HG03342 (cell line): Measurements from ENCODE around the gene ANKRD27.
"Not testable (repeated sequence)": the region's sequence is repeated elsewhere in the genome, so short reads cannot be mapped to it uniquely, and the experiment has no call there.

Experiments
- ATAC-seq: cut with Tn5 transposase; IDR thresholded peaks from one replicate; pipeline ENCODE4 v1.9.1; 2021; ENCODE audit warnings: mild to moderate bottlenecking, moderate library complexity; ENCODE audit not compliant: unreplicated experiment

ANKRD27 gene

DNA sequence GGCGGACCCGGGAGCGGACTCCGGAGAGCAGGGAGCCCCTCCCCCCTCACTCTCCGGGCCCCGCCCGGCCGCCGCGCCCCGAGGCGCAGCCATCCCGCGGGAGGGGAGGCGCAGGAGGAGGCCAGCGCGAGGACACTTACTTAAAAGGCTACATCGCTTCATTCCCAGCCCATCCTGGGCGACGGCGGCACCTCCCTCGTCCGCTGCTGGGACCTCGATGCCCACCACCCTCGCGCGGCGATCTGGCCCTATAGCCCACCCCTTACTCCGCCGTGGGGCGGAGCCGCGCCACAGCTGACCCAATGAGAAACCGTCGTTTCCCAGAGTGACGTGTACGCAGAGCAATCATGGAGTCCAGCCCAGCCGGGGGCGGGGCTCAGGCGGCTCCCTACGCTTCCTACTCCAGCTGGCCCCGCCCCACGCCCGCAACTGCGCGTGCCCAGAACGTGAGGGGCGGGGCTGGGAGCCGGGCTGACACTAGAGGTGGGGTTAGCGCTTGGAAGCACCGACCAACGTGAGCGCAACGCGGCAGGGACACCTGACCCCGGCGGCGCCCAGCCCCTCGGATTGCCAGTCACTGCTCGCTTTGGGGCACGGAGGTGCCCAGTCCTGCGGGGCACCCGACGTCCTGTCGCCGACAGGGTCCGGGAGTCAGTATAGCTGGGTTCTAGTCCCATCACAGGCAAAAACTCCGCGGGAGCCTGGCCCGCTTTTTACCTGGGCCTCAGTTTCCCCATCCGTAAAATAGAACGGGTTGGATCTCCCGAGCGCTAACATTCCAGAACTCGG is at the start of gene ANKRD27:
ANKRD27 (minus strand) TSS at position 250 of the 789 bp plus-strand sequence. CDS start 16,165 bp downstream, outside the sequence.
- ATAC-seq = peak; percentile 96

DNA sequence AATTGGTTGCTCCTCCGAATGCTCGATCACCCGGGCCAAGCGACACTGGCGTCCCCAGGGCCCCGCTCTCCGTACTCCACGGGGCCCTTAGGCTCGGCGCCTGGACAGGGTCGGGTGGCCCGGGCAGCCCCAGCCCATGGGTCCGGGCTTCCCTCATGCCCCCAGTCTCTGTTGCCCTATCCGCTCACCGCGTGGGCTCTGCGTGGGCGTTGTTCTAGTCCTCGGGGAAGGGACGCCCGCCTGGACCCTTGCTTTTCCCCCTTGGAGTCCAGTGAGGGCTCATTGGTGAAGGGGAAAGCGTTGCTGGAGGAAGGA is 45.9 kb upstream of the ANKRD27 start:
- no peak for ATAC-seq

DNA sequence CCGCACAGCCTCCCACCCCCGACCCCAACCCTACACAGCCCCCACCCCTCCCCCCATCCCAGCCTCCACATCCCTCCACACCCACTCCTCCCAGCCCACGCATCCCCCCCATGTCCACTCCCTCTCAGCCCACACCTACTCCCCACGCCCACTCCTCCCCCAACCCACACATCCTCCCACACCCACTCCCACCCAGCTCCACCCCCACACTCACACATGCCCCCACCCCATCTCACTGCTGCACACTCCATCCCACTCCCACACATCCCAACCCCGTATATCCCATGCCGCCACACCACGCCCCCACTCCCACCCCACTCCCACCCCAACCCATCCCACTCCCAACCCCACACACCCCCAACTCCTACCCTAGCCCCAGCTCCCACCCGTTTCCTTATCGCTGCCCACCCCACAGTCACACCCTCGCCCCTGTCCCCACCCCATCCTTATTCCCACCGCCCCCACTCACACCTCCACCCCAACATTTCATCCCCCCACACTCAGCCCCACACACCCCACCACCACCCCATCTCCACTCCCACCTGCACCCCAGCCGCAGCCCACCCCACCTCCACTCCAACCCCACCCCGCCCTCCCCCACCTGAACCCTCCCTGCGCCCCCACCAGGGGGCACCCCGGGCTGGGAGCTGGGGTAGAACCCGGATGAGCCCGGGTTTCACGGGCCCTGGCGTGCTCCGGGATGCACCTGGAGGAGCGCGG is 45.4 kb upstream of the ANKRD27 start:
- no peak for ATAC-seq

DNA sequence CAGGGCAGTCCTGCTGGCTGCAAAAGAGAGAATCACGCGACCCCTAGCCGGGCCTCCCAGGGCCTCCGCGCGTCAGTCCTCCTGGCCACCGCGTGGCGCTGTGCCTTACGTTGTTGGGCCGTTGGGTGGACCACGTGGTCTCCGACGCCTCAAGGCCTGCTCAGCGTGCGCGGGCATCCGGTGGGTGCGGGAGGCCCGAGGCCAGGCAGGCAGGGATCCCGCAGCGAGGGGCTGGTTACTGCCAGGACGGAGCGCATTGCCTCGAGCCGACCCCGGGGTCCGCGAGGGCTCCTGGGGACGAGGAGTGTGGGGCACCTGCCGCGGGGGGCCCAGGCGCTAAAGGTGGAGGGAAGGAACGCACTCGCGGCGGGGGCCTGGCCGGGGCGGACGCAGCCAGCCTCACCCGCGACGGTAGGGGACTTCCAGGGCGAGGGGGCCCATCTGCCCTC is 44.7 kb upstream of the ANKRD27 start, which contains the start of gene TDRD12:
TDRD12 (plus strand) TSS at position 157 of the 449 bp plus-strand sequence. CDS start 306 bp downstream, outside the sequence.
- ATAC-seq = no peak

DNA sequence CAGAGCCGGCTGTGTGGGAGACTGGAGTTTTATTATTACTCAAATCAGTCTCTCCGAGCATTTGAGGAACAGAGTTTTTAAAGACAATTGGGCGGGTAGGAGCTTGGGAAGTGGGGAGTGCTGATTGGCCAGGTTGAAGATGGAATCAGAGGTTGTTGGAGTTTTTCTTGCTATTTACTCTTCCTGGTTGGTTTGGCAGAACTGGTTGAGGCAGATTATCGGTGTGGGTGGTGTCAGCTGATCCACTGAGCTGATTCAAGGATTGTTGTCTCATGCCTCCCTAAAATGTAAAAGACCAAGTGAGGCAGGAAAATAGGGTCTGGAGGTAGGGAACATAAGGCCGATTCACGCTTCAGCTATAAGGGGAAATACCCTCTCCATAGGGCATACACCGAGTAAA is 43.3 kb upstream of the ANKRD27 start:
- ATAC-seq = no peak

DNA sequence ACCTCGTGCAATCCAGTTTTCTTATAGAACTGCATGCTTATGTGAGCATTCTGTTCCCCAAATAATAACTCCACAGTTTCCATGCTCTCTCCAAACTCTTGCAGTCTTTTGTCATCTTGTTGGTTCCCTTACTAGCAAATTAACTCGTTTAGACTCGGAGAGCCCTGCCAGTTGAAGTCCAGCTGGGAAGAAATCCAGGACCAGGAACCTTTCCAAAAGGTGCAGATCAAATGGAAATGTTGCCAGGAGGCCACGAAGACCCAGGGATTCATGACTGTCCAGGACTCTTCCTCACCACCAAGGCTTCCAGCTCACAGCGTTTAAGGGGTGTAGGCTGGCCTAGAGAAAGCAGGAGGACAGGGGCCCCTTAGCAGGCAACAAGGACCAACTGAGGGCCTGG is 42.5 kb upstream of the ANKRD27 start:
- no peak for ATAC-seq

DNA sequence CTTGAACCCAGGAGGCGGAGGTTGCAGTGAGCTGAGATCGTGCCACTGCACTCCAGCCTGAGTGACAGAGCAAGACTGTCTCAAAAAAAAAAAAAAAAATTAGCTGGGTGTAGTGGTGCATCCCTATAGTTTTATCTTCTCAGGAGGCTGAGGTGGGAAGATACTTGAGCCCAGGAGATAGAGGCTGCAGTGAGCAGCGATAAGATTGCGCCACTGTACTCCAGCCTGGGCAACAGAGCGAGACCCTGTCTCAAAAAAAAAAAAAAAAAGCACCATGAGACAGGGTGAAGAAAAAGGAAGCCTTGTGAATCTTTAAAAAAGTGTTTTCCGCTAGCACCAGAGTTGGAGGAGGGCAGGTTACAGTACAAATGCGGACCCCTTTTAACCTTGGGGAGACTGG is 41.2 kb upstream of the ANKRD27 start:
- not testable (repeated sequence) for ATAC-seq

DNA sequence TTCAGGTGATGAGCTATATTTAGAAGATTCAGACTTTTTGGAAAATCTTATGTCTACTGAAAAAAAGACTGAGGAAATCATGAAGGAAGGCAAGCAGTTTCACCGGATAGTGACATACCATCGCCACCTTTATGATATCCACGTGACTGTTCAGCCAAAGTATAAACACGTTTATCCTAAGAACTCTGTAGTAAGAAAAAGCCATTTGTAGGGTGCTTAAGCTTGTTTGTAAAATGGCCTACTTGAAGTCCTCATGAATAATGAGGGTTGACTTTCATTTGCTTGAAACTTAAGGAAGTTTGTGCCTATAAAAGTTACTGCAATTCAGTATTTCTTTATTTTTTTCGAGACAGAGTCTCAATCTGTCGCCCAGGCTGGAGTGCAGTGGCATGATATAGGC is 36.8 kb upstream of the ANKRD27 start:
- no peak for ATAC-seq

DNA sequence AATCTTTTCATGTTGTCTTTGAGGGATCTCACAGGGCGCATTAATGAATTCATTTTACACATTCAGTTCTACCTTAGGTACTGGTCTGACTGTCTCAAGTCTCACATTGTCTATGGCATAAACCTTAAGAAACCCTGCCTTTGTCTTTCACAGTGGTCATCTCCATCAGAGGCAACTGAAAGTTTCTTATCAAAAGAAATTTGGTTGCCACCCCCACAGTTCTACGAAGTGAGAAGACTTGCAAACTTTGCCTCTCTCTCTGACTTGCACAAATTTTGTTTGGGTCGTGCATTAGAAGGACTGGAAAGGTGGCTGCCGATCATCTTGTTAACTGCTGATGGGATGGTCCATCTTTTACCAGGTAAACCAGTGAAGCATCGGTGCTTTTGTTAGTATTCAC is 34.1 kb upstream of the ANKRD27 start:
- ATAC-seq = no peak

DNA sequence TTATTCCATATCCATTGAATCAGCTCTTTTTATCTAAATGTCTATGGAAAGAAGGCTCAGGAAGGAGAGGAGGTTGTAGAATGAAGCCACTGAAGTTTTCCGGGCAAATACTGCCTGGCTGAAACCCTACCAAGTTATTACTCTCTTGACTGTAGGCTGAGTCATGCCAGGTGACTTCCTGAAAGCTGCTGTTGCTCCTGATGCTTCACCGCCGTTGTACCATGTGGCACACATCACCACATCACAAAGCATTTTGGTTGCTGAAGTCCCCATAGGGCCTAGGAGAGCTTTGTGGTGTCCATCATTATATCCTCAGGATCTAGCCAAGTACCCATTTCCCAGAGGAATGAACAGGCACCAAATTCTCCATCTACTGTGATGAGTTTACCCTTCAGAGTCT is 33.5 kb upstream of the ANKRD27 start:
- no peak for ATAC-seq

DNA sequence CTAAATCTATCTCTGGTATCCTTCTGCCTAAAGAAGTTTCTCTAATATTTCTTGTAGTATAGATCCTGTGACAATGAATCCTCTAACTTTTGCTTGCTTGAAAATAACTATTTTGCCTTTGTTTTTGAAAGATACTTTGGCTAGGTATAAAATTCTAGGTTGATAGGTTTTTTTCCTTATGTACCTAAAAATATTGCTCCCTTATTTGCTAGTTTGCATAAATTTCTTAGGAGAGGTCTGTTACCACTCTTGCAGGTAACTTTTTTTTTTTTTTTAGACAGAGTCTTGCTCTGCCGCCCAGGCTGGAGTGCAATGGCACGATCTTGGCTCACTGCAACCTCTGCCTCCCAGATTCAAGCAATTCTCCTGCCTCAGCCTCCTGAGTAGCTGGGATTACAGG is 29.0 kb upstream of the ANKRD27 start:
- ATAC-seq = not testable (repeated sequence)

DNA sequence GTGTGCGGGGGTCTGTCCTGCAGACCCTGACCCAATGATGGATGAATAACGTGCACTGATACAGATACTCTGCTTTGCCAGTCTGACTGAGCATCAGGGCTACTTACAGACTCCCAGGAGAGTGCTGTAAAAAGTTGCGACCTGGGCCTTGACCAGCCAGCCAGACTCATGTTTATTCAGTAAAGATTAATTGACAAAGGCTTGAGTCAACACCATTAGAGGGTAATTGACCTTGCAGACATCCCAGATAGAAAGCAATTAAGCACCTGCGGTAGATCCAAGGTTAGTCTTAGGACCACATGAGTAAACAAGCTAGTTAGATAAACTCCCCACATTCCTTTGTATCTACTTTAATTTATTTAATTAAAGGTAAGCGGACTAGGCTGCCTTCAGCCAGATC is 27.0 kb upstream of the ANKRD27 start:
- no peak for ATAC-seq

DNA sequence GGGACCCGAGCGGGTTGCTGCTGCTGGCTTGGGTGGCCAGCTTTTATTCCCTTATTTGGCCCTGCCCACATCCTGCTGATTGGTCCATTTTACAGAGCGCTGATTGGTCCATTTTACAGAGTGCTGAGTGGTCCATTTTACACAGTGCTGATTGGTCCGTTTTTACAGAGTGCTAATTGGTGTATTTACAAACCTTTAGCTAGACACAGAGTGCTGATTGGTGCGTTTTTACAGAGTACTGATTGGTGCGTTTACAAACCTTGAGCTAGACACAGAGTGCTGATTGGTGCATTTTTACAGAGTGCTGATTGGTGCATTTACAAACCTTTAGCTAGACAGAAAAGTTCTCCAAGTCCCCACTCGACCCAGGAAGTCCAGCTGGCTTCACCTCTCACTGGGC is 25.1 kb upstream of the ANKRD27 start:
- ATAC-seq = not testable (repeated sequence)

DNA sequence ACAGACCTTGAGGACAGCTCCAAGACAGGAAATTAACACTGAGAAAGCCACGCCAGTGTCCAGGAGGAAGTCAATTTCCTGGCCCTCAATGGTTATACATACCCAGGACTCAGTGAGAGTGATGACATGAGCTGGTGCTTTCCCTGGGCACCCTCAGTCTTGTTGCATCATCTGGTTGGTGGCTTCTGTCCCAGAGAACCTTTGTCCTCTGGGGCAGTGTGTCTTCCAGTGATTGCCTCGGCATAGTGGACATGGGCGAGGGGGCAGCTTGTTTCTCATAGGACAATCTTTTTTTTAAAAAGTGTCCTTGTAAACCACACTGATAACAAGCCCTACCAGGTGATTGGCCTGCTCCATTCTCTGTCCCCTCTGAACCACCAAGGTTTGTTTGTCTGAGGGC is 21.8 kb upstream of the ANKRD27 start:
- ATAC-seq = not testable (repeated sequence)

DNA sequence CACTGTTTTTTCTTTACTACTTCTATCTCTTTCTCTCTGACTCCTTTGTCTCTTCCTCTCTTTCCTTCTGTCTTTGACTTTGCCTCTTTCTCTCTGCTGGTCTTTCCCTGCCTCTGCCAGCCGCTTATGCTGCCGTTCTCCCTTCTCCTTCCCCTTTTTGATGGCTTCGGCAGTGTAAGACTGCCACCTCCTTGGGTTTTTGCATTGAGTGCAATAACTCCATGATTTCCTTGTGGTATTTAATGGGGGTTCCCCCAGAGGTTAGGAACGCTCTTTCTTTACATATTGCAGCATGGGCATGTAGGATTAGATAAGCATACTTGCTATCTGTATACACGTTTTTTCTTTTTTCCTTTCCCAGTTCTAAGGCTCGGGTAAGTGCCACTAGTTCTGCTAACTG is 20.5 kb upstream of the ANKRD27 start:
- ATAC-seq = not testable (repeated sequence)

DNA sequence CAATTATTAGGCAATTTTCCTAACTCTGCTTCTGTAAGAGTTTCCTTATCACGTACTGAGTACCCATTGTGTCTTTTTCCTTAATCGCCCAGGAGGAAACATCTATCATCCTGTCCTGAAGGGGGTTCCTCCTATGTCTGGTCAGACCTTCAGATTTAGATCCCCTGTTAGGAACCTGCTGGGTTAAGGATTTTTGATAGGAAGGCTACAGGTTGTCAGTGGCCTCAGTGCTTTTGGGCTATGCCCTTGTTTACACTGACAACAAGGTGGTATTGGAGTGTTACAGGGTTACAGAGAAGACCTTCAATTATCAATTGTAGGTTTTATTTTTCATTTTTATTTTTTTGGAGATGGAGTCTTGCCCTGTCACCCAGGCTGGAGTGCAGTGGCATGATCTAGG is 19.9 kb upstream of the ANKRD27 start:
- not testable (repeated sequence) for ATAC-seq

DNA sequence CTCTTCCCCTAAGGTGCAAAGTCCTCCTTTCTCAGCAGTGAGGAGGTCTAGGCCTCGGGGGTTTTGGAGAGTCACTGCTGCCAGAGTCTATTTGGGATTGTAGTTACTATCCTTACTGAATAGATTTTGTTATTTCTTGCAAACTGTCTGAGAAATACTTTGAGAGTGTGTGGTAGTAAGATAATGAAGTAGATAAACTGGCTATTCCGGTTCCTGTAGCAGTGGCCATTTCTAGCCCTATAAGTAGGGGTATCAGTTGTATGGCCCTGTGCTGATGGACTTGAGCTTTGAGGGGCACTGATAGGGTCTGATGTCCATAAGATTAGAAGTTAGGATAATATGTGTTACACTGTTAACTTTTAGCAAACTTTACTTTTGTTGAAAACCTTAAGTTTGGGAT is 19.3 kb upstream of the ANKRD27 start:
- not testable (repeated sequence) for ATAC-seq

DNA sequence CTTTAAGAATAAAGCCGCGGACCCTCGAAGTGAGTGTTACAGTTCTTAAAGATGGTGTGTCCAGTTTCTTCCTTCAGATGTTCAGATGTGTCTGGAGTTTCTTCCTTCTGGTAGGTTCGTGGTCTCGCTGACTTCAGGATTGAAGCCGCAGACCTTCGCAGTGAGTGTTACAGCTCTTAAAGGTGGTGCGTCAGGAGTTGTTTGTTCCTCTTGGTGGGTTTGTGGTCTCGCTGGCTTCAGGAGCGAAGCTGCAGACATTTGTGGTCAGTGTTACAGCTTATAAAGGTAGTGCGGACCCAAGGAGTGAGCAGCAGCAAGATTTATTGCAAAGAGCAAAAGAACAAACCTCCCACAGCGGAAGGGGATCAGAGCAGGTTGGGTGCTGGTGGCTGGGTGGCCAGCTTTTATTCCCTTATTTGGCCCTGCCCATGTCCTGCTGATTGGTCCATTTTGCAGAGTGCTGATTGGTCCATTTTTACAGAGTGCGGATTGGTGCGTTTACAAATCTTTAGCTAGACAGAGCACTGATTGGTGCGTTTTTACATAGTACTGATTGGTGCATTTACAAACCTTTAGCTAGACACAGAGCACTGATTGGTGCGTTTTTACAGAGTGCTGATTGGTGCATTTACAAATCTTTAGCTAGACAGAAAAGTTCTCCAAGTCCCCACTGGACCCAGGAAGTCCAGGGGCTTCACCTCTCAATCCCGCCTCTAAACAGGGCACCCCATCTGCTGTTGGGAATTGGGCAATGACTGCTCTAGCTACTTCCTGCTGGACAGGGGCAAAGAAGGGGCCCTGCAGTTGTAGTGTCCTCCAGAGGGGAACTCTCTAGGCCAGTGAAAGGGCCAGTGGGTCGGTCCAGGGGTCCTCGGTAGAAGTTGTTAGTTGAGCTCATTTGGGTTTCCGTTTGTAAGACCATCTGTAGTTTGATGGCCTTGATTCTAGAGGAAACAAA is 18.4 kb upstream of the ANKRD27 start:
- not testable (repeated sequence) for ATAC-seq

DNA sequence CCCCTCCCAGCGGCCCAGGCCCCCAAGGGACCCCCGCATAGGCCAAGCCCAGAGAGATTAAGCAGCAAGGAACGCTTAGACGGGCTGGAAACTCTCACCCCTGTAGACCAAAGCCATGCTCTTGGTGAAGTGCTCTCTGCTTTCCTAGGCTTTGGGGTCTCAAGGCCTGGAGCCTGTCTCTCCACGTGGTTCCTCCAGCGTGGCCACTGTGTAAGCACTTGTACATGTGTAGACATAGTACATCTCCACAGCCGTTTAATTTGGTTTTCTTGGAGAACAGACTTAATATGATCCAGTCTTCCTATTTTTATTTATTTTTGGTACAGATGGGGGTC is 17.7 kb upstream of the ANKRD27 start:
- no peak for ATAC-seq

DNA sequence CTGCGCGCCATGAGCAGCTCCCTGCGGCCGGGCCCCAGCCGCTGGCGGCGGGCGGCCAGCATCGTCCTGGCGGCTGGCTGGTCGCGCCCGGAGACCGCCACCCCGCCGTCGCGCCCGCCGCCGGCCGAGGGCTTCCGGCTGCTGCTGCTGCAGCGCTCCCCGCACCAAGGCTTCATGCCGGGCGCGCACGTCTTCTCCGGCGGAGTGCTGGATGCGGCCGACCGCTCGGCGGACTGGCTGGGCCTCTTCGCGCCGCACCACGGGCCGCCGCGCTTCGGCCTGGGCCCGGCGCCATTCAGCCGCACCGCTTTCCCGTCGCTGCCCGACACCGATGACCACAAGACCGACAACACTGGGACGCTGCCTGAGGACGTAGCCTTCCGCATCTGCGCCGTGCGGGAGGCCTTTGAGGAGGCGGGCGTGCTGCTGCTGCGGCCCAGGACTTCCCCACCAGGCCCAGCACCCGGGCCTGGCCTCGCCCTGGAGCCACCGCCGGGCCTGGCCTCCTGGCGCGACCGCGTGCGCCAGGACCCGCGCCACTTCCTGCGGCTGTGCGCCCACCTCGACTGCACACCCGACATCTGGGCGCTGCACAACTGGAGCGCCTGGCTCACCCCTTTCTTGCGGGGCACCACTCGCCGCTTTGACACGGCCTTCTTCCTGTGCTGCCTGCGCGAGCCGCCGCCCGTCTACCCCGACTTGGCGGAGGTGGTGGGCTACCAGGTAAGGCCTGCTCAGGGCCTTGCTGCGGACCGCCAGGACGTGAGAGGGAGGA is 17.2 kb upstream of the ANKRD27 start:
- peak; percentile 60 for ATAC-seq
